GM12891 (cell line): ENCODE data around the gene NIPA2. TPM values are rescaled to one million over a fixed set of nuclear protein-coding genes. Genes with fewer than 3 reads are reported as not detected.
"Not testable (repeated sequence)": the region's sequence is repeated elsewhere in the genome, so short reads cannot be mapped to it uniquely, and the experiment has no call there.

Source experiments
- DNase-seq: peaks from one replicate; pipeline ENCODE4 v3.0.0; 2011; ENCODE audit warnings: low spot score; ENCODE audit not compliant: insufficient read length
- FAIRE-seq: peaks from 2 replicates; lab custom pipeline; 2011; peaks lifted over from hg19 to GRCh38; lab: Jason Lieb, UNC
- PAX5 ChIP-seq: IDR thresholded peaks from 2 replicates; pipeline ENCODE4 v1.6.1; 2011; ENCODE audit warnings: low read length, moderate library complexity, mild to moderate bottlenecking; ENCODE audit not compliant: insufficient read depth, severe bottlenecking
- POLR2A ChIP-seq: IDR thresholded peaks from 2 replicates; pipeline ENCODE4 v1.6.1; 2011; ENCODE audit warnings: low read depth, low read length, control low read depth
- POLR2AphosphoS5 ChIP-seq: IDR thresholded peaks from 2 replicates; pipeline ENCODE4 v1.6.1; 2011; ENCODE audit warnings: low read depth, low read length, control low read depth
- POU2F2 ChIP-seq: IDR thresholded peaks from 2 replicates; pipeline ENCODE4 v1.6.1; 2011; ENCODE audit warnings: low read depth, mild to moderate bottlenecking, control low read depth, low read length, moderate library complexity
- SPI1 ChIP-seq: IDR thresholded peaks from 2 replicates; pipeline ENCODE4 v1.6.1; 2011; ENCODE audit warnings: low read depth, low read length, control low read depth
- TAF1 ChIP-seq: IDR thresholded peaks from 2 replicates; pipeline ENCODE4 v1.6.1; 2011; ENCODE audit warnings: low read depth, low read length, control low read depth
- polyA plus RNA-seq: library from polyadenylated mRNA; unstranded; fragments of >200 nt; gene quantifications from one replicate; pipeline ENCODE4 v1.2.1, GENCODE V29; 2012; ENCODE audit warnings: low read depth, missing spikeins, inconsistent platforms; ENCODE audit not compliant: missing spikeins

The NIPA2 gene
- polyA plus RNA-seq, result 41.8 TPM

DNA sequence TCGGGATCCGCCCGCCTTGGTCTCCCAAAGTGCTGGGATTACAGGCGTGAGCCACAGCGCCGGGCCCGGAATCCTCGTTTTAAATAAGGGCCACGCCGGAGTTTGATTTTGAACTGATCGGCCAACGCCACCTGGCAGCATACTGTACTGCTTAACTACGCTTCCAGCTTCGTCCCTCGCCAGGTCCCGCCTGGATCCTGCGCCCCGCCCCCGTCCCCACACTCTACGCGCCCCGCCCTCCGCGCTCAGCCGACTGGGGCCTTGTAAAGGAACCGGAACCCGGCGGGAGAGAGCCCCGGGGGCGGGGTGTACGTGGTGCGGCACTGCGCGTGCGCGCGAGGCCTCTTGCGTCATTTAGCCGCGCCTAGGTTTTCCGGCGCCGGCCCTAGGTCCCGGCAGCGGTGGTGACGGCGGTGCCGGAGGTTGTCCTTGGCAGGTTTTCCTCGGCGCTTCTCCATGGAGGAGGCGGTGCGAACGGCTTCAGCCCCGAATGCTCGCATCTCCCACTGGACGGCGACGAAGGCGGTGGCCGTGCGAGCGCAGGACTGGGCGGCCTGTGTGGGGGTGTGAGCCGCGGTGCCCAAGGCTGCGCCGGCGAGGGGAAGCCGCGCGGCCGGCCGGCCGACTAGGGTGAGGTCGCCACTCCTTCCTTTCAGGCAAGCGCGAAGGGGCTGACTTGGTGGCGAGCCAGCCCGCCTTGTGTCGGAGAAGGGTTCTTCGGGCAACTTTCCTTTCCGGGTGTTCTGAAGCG, at the start of gene NIPA2:
Gene NIPA2 (plus strand): TSS at position 375 of the 751 bp plus-strand sequence. CDS start 13,066 bp downstream, outside the sequence.
- TF ChIP-seq POLR2A (peak; percentile 73), POLR2AphosphoS5 (no peak; the same call in 1 of the 2 replicates)
- peak; percentile 94 for FAIRE-seq
- DNase-seq, result peak; percentile 86

DNA sequence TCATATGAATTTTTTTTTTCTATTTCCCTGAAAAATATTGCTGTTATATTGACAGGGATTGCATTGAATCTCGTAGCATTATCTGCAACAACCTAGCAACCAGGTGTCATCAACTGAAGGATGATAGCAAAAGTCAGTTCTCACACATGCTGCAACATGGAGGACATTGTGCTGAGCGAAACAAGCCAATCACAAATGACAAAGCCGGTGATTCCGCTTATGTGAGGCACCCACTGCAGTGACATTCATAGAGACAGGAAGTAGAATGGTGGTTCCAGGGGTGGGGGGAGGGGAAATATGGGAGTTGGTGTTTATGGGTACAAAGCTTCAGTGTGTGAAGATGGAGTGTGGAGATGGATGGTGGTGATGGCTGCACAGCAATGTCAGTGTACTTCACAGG, 44.4 kb upstream of the NIPA2 start:
- TF ChIP-seq TAF1, result no peak
- no peak for TF ChIP-seq SPI1
- no peak for TF ChIP-seq POLR2A
- TF ChIP-seq PAX5, result no peak
- no peak for TF ChIP-seq POLR2AphosphoS5
- no peak for TF ChIP-seq POU2F2
- FAIRE-seq (no peak), DNase-seq (no peak)

DNA sequence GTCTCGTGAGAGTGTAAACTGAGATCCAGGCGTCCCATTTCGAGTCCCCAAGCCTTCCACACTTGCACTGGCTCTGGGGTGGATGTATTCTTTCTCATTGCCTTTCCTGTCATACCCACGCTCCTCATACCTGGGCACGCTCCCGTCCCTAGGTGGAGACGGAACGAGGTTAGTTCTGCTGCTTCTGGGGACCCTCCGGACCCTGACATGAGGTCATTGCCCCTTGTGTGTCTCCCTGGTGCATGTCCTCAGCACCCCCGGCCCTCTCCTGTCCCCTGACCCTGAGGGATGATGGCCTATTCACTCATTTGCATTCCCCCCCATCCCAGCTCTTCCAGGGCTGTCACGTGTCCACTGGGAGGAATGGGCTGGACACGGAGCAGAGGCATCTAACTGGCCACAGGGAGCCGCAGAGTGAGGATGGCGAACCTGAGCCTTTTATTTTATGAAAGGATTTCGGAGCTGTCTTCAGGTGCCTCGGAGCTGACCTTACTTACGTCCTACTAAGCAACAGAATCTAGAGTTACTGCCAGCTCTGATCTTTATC, 43.8 kb upstream of the NIPA2 start:
- no peak for DNase-seq
- no peak for FAIRE-seq
- TF ChIP-seq POLR2A (no peak), POLR2AphosphoS5 (no peak), PAX5 (no peak), SPI1 (no peak), TAF1 (no peak), POU2F2 (no peak)

DNA sequence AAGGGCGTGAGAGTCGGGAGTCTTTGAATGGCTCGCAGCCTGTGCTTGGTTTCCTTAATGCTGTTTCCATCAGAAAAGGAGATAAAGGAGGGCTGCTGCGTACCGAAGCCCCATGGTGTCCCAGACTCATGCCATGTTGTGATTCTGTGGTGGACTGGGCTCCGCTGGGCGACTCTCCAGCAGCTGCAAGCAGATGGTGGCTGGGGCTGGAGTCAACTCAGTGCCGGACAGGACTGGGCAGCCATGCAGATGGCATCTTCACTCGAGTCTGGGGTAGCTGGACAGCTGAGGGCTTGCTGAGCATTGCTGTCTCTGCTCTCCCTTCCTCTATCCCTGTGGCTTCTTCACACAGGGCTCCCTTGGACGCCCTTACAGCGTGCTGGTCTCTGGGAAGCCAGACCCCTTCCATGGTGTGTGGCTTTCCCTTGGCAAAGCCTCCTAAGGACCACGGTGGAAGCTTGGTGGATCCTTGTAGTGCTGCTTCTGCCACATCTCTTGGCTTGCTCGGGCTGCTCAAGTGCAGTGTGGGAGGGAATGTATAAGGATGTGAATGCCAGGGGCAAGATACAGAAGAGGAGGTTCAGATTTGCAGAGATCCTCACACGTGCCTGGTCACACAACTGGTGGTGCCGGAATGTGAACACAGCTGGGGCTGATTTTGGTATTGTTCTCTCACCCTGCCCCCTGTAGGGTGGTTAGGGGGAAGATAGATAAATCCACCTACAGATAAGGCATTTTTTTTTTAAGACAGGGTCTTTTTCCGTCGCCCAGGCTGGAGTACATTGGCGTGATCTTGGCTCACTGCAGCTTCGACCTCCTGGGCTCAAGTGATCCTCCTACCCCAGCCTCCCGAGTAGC, 43.0 kb upstream of the NIPA2 start:
- FAIRE-seq, result peak; percentile 60
- DNase-seq, result no peak
- no peak for TF ChIP-seq TAF1
- TF ChIP-seq POLR2AphosphoS5, result no peak
- no peak for TF ChIP-seq SPI1
- TF ChIP-seq POU2F2, result no peak
- TF ChIP-seq PAX5, result no peak
- TF ChIP-seq POLR2A, result no peak

DNA sequence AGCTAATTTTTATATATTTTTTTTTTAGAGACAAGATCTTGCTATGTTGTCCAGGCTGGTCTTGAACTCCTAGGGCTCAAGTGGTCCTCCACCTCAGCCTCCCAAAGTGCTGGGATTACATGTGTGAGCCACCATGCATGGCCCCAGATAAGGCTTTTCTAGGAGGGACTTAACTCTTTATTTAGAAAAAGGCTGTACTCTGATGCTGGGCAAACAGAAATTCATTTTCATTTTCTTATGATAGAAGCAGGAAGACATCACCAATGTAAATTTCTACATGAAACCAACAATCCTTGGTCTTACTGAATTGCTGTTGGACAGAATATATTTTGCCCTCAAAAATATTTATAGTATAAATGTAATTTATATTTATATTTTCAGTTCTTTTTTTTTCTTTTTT, 42.4 kb upstream of the NIPA2 start:
- no peak for TF ChIP-seq TAF1
- no peak for TF ChIP-seq POU2F2
- TF ChIP-seq POLR2A, result no peak
- no peak for TF ChIP-seq SPI1
- TF ChIP-seq POLR2AphosphoS5, result no peak
- TF ChIP-seq PAX5, result no peak
- FAIRE-seq (no peak), DNase-seq (no peak)

DNA sequence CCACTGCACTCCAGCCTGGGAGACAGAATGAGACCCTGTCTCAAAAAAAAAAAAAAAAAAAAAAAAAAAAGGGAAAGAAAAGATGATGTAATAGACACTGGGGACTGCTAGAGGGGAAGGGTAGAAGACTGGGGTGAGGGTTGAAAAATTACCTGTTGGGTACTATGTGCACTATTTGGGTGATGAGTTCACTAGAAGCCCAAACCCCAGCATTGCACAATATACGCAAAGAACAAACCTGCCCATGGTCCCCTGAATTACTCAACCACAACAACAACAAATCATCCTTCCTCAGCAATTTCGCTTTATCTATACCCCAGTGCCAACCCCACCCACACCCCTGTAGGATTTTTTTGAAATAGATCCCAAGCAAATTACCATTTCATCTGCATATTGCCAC, 38.6 kb upstream of the NIPA2 start:
- DNase-seq, result no peak
- TF ChIP-seq TAF1 (no peak), PAX5 (no peak), POLR2A (no peak), POLR2AphosphoS5 (no peak), SPI1 (no peak), POU2F2 (no peak)
- FAIRE-seq, result peak; percentile 62

DNA sequence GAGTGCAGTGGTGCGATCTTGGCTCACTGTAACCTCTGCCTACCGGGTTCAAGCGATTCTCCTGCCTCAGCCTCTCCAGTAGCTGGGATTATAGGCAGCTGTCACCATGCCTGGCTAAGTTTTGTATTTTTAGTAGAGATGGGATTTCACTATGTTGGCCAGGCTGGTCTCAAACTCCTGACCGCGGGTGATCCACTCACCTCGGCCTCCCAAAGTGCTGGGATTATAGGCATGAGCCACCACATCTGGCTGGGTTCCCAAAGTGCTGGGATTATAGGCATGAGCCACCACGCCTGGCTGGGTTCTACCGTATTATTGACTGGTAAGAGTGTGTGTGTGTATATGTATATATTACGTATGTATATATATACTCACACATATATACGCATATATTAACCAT, 35.5 kb upstream of the NIPA2 start:
- not testable (repeated sequence) for DNase-seq, FAIRE-seq

DNA sequence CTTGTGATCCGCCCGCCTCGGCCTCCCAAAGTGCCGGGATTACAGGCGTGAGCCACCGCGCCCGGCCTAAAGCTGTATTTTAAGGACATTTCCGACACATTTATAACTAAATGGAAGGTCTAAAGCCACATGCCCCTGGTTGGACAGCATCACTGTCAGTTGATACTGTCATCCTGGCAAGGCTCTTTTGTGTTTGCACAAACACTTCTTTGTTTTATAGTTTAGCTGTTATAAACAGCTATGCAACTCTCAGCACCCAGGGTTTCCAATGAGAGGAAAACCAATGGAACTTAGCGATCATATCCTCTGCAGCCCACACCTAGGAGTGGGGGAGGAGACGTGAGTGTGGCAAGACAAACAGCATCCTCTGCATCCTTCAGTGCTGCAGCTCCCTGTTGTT, 32.3 kb upstream of the NIPA2 start:
- FAIRE-seq (no peak), DNase-seq (no peak)
- TF ChIP-seq PAX5 (no peak), SPI1 (no peak), POLR2A (no peak), POU2F2 (no peak), TAF1 (no peak), POLR2AphosphoS5 (no peak)

DNA sequence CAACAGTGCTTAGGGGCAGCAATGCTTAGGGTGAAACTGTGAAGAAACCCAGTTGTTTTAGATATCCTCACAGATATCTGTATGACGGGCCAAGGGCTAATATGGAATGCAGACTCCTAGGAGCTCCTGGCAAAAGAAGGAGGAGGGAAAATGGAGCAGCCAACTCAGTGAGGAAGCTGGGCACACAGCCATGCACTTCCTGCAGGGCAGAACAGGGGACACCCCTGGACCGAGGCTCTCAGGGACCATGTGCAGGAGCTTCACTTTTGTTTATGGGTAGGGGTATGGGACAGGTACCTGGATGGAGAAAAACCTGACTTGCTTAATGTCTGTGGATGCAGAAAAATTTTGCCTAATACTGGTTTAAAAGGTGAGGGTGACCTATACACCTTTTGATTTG, 31.8 kb upstream of the NIPA2 start:
- no peak for TF ChIP-seq POLR2A
- TF ChIP-seq SPI1, result no peak
- no peak for TF ChIP-seq POU2F2
- TF ChIP-seq TAF1, result no peak
- TF ChIP-seq POLR2AphosphoS5, result no peak
- TF ChIP-seq PAX5, result no peak
- DNase-seq, result no peak
- FAIRE-seq, result no peak

DNA sequence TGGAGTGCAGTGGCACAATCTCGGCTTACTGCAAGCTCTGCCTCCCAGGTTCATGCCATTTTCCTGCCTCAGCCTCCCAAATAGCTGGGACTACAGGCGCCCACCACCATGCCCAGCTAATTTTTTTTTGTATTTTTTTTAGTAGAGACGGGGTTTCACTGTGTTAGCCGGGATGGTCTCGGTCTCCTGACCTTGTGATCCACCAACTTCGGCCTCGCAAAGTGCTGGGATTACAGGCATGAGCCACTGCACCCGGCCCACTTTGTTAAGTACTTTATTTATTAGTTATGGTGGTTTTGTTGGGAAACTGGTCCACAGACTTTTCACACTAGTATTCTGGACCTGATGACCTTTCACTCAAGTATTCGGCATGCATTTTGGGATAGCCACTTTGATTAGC, 30.6 kb upstream of the NIPA2 start:
- not testable (repeated sequence) for DNase-seq, FAIRE-seq

DNA sequence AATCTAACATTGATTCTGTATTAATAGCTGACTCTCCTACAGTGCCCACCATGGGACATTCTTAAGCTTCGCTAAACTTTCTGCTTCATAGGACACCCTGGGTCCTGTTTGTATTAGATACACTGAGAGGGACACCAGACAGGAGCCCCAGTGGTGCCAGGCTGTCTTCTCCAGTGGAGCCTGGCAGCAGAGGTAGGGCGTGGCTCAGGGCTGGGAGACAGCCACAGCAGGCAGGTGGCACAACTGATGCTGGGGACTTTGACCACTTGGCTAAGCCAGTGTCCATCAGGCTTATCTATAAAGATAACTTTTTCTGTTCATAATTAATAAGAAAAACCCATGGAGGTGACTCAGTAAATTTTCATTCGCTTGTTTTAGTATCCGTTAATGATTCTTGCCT, 30.2 kb upstream of the NIPA2 start:
- no peak for TF ChIP-seq POU2F2
- no peak for FAIRE-seq
- DNase-seq, result no peak
